H9 (cell line): ENCODE measurements around the gene HES4. TPM values are rescaled to one million over a fixed set of nuclear protein-coding genes. Genes with fewer than 3 reads are reported as not detected.

Experiments used
- DNase-seq: peaks from one replicate; pipeline ENCODE4 v3.0.0-alpha.2; 2017
- H2AFZ ChIP-seq: one replicate; pipeline ENCODE4 v1.6.1; 2013; ENCODE audit warnings: mild to moderate bottlenecking, low read length, control low read depth, moderate library complexity
- H2AK5ac ChIP-seq: 2 replicates; pipeline ENCODE4 v1.6.1; 2013; ENCODE audit warnings: low read length, control low read depth, mixed read lengths; ENCODE audit not compliant: insufficient read length
- H2BK120ac ChIP-seq: one replicate; pipeline ENCODE4 v1.6.1; 2013; ENCODE audit warnings: low read depth, mild to moderate bottlenecking, low read length, control low read depth, inconsistent platforms; ENCODE audit not compliant: poor library complexity, severe bottlenecking
- H2BK12ac ChIP-seq: 2 replicates; pipeline ENCODE4 v1.6.1; 2013; ENCODE audit warnings: low read length, control low read depth, mixed read lengths, low read depth; ENCODE audit not compliant: insufficient read length
- H2BK15ac ChIP-seq: 2 replicates; pipeline ENCODE4 v1.6.1; 2013; ENCODE audit warnings: low read depth, low read length, control low read depth
- H2BK20ac ChIP-seq: one replicate; pipeline ENCODE4 v1.6.1; 2013; ENCODE audit warnings: low read depth, mild to moderate bottlenecking, low read length, control low read depth, inconsistent platforms; ENCODE audit not compliant: poor library complexity, severe bottlenecking
- H2BK5ac ChIP-seq: 2 replicates; pipeline ENCODE4 v1.6.1; 2013; ENCODE audit warnings: low read length, control low read depth, mixed read lengths; ENCODE audit not compliant: insufficient read length
- H3K14ac ChIP-seq: 2 replicates; pipeline ENCODE4 v1.6.1; 2013; ENCODE audit warnings: low read length, control low read depth; ENCODE audit not compliant: insufficient read depth
- H3K18ac ChIP-seq: 2 replicates; pipeline ENCODE4 v1.6.1; 2013; ENCODE audit warnings: low read depth, mild to moderate bottlenecking, mixed read lengths, low read length, control low read depth; ENCODE audit not compliant: insufficient read length
- H3K23ac ChIP-seq: 2 replicates; pipeline ENCODE4 v1.6.1; 2013; ENCODE audit warnings: low read length, control low read depth, mixed read lengths, low read depth; ENCODE audit not compliant: insufficient read length
- H3K23me2 ChIP-seq: 2 replicates; pipeline ENCODE4 v1.6.1; 2013; ENCODE audit warnings: low read depth, mild to moderate bottlenecking, mixed read lengths, low read length, control low read depth; ENCODE audit not compliant: insufficient read length, poor library complexity, severe bottlenecking
- H3K27ac ChIP-seq: 2 replicates; pipeline ENCODE4 v1.5.1; 2013; ENCODE audit warnings: low read length, control low read depth, mixed read lengths, low read depth; ENCODE audit not compliant: insufficient read length
- H3K27me3 ChIP-seq: 2 replicates; pipeline ENCODE4 v1.6.1; 2013; ENCODE audit warnings: low read length, control low read depth, inconsistent platforms; ENCODE audit not compliant: insufficient read depth
- H3K4ac ChIP-seq: 2 replicates; pipeline ENCODE4 v1.6.1; 2013; ENCODE audit warnings: low read depth, mild to moderate bottlenecking, control low read depth, inconsistent platforms, low read length, moderate library complexity
- H3K4me1 ChIP-seq: 2 replicates; pipeline ENCODE4 v1.6.1; 2013; ENCODE audit warnings: low read length, control low read depth, inconsistent platforms; ENCODE audit not compliant: insufficient read depth
- H3K4me2 ChIP-seq: 2 replicates; pipeline ENCODE4 v1.6.1; 2013; ENCODE audit warnings: low read length, control low read depth, mixed read lengths; ENCODE audit not compliant: insufficient read length, insufficient read depth
- H3K56ac ChIP-seq: 2 replicates; pipeline ENCODE4 v1.6.1; 2013; ENCODE audit warnings: low read depth, mild to moderate bottlenecking, mixed read lengths, low read length, control low read depth; ENCODE audit not compliant: insufficient read length
- H3K79me1 ChIP-seq: 2 replicates; pipeline ENCODE4 v1.6.1; 2013; ENCODE audit warnings: low read depth, mild to moderate bottlenecking, moderate library complexity, low read length, control low read depth, inconsistent platforms; ENCODE audit not compliant: insufficient read depth, poor library complexity, severe bottlenecking
- H3K79me2 ChIP-seq: 2 replicates; pipeline ENCODE4 v1.6.1; 2013; ENCODE audit warnings: low read length, control low read depth, inconsistent platforms; ENCODE audit not compliant: insufficient read depth
- H3K9ac ChIP-seq: 2 replicates; pipeline ENCODE4 v1.6.1; 2013; ENCODE audit warnings: low read length, control low read depth, mixed read lengths; ENCODE audit not compliant: insufficient read length; ENCODE audit errors: extremely low read depth
- H3K9me3 ChIP-seq: one replicate; pipeline ENCODE4 v1.6.1; 2013; ENCODE audit warnings: low read depth, low read length, inconsistent platforms; ENCODE audit not compliant: control insufficient read depth
- H3T11ph ChIP-seq: one replicate; pipeline ENCODE4 v1.6.1; 2013; ENCODE audit warnings: mild to moderate bottlenecking, low read length, control low read depth, inconsistent platforms
- H4K20me1 ChIP-seq: one replicate; pipeline ENCODE4 v1.6.1; 2013; ENCODE audit not compliant: control insufficient read depth, insufficient read length, insufficient read depth
- H4K5ac ChIP-seq: 2 replicates; pipeline ENCODE4 v1.6.1; 2013; ENCODE audit warnings: low read depth, mild to moderate bottlenecking, mixed read lengths, low read length, control low read depth; ENCODE audit not compliant: insufficient read length
- H4K8ac ChIP-seq: replicated peaks from 2 replicates; pipeline ENCODE4 v1.6.1; 2013; ENCODE audit warnings: low read length, control low read depth, mixed read lengths, low read depth; ENCODE audit not compliant: insufficient read length
- H4K91ac ChIP-seq: 2 replicates; pipeline ENCODE4 v1.6.1; 2013; ENCODE audit warnings: low read depth, mild to moderate bottlenecking, moderate library complexity, mixed read lengths, low read length, control low read depth; ENCODE audit not compliant: insufficient read length
- H3K27ac Mint-ChIP-seq, 3 experiments: 2 replicates in 2 of 3; 3 replicates in 1 of 3; pipeline ENCODE4 v1.8.0; 2020 to 2021; ENCODE audit warnings: mixed read lengths in 3 of 3, mild to moderate bottlenecking in 1 of 3, moderate library complexity in 1 of 3
- H3K27me3 Mint-ChIP-seq: 2 replicates; pipeline ENCODE4 v1.8.0; 2021; ENCODE audit warnings: low read depth, mild to moderate bottlenecking, moderate library complexity, mixed read lengths
- H3K36me3 Mint-ChIP-seq, 3 experiments: 2 replicates in 2 of 3; 3 replicates in 1 of 3; pipeline ENCODE4 v1.8.0; 2020 to 2021; ENCODE audit warnings: low read depth in 3 of 3, mixed read lengths in 3 of 3; ENCODE audit not compliant: insufficient read depth in 1 of 3
- H3K4me1 Mint-ChIP-seq, 2 experiments: 2 replicates each; pipeline ENCODE4 v1.8.0; 2020; ENCODE audit warnings: mixed read lengths in 2 of 2
- H3K4me3 Mint-ChIP-seq, 2 experiments: 2 replicates in 1 of 2; 3 replicates in 1 of 2; pipeline ENCODE4 v1.8.0; 2020 to 2021; ENCODE audit warnings: mild to moderate bottlenecking in 2 of 2, mixed read lengths in 2 of 2, moderate library complexity in 1 of 2
- H3K9me3 Mint-ChIP-seq, 2 experiments: 2 replicates in 1 of 2; 3 replicates in 1 of 2; pipeline ENCODE4 v1.8.0; 2020; ENCODE audit warnings: mild to moderate bottlenecking in 2 of 2, mixed read lengths in 2 of 2, moderate library complexity in 1 of 2
- CTCF ChIP-seq: fragments of 200-600 bp; sonication (generic); conservative IDR thresholded peaks from 3 replicates; pipeline ENCODE4 v1.8.0; 2021; ENCODE audit warnings: antibody characterized with exemption, mild to moderate bottlenecking
- WGBS: extraction: QIAGEN DNeasy Blood & Tissue Kit; methylation state at CpG from one replicate; pipeline ENCODE4 v1.1.7; 2013; ENCODE audit warnings: missing lambda C conversion rate, low lambda C conversion rate, mixed read lengths; ENCODE audit not compliant: insufficient read length; ENCODE audit errors: extremely low coverage; 5-methylcytosine and 5-hydroxymethylcytosine counted together
- total RNA-seq: library from RNA; stranded (reverse); gene quantifications from 2 replicates; pipeline ENCODE4 v1.2.1, GENCODE V29; 2021

The HES4 gene
- total RNA-seq, 1 experiment from 2014 or later = 4.0 TPM

DNA sequence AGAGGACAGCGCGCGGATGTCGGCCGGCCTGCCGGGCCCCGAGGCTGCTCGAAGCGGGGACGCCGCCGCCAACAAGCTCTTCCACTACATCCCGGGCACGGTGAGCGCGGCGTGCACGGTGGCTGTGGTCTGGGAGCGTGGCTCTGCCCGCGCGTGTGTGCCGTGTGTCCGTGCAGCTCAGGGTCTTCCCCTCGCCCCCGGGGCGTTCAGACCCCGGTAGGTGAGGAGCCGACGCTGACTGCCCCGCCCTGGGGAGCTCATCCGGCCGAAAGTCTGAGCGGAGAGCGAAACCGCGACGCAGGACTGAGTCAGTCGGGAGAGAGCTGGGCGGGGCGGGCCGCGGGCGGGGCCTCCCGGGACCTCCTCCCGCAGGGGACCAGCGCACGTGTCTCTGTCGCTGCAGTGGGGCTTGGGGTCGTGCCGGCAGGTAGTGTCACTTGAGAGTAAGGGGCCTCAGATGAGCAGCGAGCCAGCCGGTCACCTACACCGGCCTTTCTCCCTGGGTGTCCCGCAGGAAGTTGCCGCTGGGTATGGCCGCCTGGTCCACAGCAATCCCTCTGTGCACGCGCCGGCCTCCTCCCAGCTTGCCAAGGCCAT, 33.1 kb downstream of the HES4 start:
- peak overlapping the region; percentile 68; the same call in 1 of the 2 replicates for H3K14ac ChIP-seq
- Mint-ChIP-seq H3K4me1 (peaks cover 0 to 3% of the 10 kb centered on the region in 2 experiments; a peak in 2 of 4 replicates), H3K27me3 (peaks cover 47% of the 10 kb centered on the region), H3K27ac (no peak overlapping the region), H3K4me3 (peak overlapping the region; percentile 57 to 76), H3K36me3 (peaks cover 0 to 25% (median 24%) of the 10 kb centered on the region in 3 experiments; a peak in 6 of 7 replicates), H3K9me3 (peaks cover 3 to 4% of the 10 kb centered on the region in 2 experiments; a peak in 3 of 5 replicates)
- H2AK5ac ChIP-seq = no peak overlapping the region
- H3T11ph ChIP-seq = no peak overlapping the region
- DNase-seq = peak; percentile 76
- no peaks in the 10 kb centered on the region for H3K4me1 ChIP-seq
- H3K27ac ChIP-seq = no peak overlapping the region
- H3K23ac ChIP-seq = no peak overlapping the region
- no peak overlapping the region for H2AFZ ChIP-seq
- no peaks in the 10 kb centered on the region for H4K20me1 ChIP-seq
- H4K91ac ChIP-seq = no peak overlapping the region
- no peak for TF ChIP-seq CTCF
- peak overlapping the region; percentile 68 for H3K4me2 ChIP-seq
- H4K8ac ChIP-seq = no peak overlapping the region
- peak overlapping the region; percentile 51 for H3K18ac ChIP-seq
- no peak overlapping the region for H2BK5ac ChIP-seq
- no peaks in the 10 kb centered on the region for H3K9me3 ChIP-seq
- no peak overlapping the region for H4K5ac ChIP-seq
- H3K79me1 ChIP-seq = no peaks in the 10 kb centered on the region
- H3K23me2 ChIP-seq = peaks cover 9% of the 10 kb centered on the region
- H3K79me2 ChIP-seq = no peaks in the 10 kb centered on the region
- H3K56ac ChIP-seq = no peak overlapping the region
- H3K9ac ChIP-seq = no peak overlapping the region
- H2BK20ac ChIP-seq = no peak overlapping the region
- no peak overlapping the region for H2BK120ac ChIP-seq
- no peak overlapping the region for H2BK12ac ChIP-seq
- peaks cover 11% of the 10 kb centered on the region; the same call in 1 of the 2 replicates for H3K27me3 ChIP-seq
- H2BK15ac ChIP-seq = no peak overlapping the region
- H3K4ac ChIP-seq = no peak overlapping the region
- no CpG with 5 or more reads among the region's 60 CpGs for WGBS
